Measurements from ENCODE around the gene CTCF. TPM values are rescaled to one million over a fixed set of nuclear protein-coding genes. Genes with fewer than 3 reads are reported as not detected.

CTCF gene
- total RNA-seq, 2 donors from 2014 or later, result 27.6 to 27.8 TPM

- intact Hi-C loops (cut with DNase I), result loop anchor here (5.0 to 10.0 kb wide), 2 partner anchors 102 to 104 kb away; partner anchors contain the start of genes C16orf86 (in 2 of the 2), ENKD1 (in 2 of the 2), ACD (in 1 of the 2) and PARD6A (in 1 of the 2)
- peak; percentile 91 for DNase-seq (ENCODE audit: low spot score)
Measured at GRCh38 chr16:67562918-67563707, 787 bp downstream of the CTCF start.

GRCh38 chr16:67563708-67564468 is 1.6 kb downstream of the CTCF start:
- DNase-seq (ENCODE audit: low spot score), result no peak
- intact Hi-C loops (cut with DNase I), result loop anchor here (5.0 to 10.0 kb wide), 2 partner anchors 101 to 103 kb away; partner anchors contain the start of genes C16orf86 (in 2 of the 2), ENKD1 (in 2 of the 2), ACD (in 1 of the 2) and PARD6A (in 1 of the 2)

- DNase-seq (ENCODE audit: low spot score), result no peak
- intact Hi-C loops (cut with DNase I), result loop anchor here in 1 of 2 donors (10.0 kb wide), 1 partner anchor 99 kb away; the partner anchor contains the start of genes ACD, C16orf86, ENKD1 and PARD6A
Measured at GRCh38 chr16:67565470-67566100, 3.3 kb downstream of the CTCF start.

- no peak for DNase-seq (ENCODE audit: low spot score)
- intact Hi-C loops (cut with DNase I), result loop anchor here in 1 of 2 donors (10.0 kb wide), 1 partner anchor 73 kb away; the partner anchor contains the start of gene CARMIL2
Measured at GRCh38 chr16:67571464-67571863, 9.1 kb downstream of the CTCF start.

GRCh38 chr16:67571981-67572431 is 9.7 kb downstream of the CTCF start:
- intact Hi-C loops (cut with DNase I), result loop anchor here in 1 of 2 donors (10.0 kb wide), 1 partner anchor 73 kb away; the partner anchor contains the start of gene CARMIL2

GRCh38 chr16:67579686-67580085 is 17.4 kb downstream of the CTCF start:
- no peak for DNase-seq (ENCODE audit: low spot score)
- intact Hi-C loops (cut with DNase I), result loop anchor here in 1 of 2 donors (10.0 kb wide), 1 partner anchor 65 kb away; the partner anchor contains the start of gene CARMIL2

More at GRCh38 chr16:67571981-67572431, 9.7 kb downstream of the CTCF start:
- DNase-seq (ENCODE audit: low spot score), result no peak

- DNase-seq (ENCODE audit: low spot score), result no peak
- intact Hi-C loops (cut with DNase I), result no loop called here
Measured at GRCh38 chr16:67580202-67580601, 17.9 kb downstream of the CTCF start.

- intact Hi-C loops (cut with DNase I), result no loop called here
Measured at GRCh38 chr16:67593288-67593687, 31.0 kb downstream of the CTCF start.

GRCh38 chr16:67593701-67594100 is 31.4 kb downstream of the CTCF start:
- intact Hi-C loops (cut with DNase I), result no loop called here
- no peak for DNase-seq (ENCODE audit: low spot score)

More at GRCh38 chr16:67593288-67593687, 31.0 kb downstream of the CTCF start:
- DNase-seq (ENCODE audit: low spot score), result no peak

GRCh38 chr16:67594256-67594915 is 32.1 kb downstream of the CTCF start:
- intact Hi-C loops (cut with DNase I), result no loop called here
- no peak for DNase-seq (ENCODE audit: low spot score)

GRCh38 chr16:67594956-67595355 is 32.6 kb downstream of the CTCF start:
- no peak for DNase-seq (ENCODE audit: low spot score)
- intact Hi-C loops (cut with DNase I), result no loop called here

- DNase-seq (ENCODE audit: low spot score), result no peak
- intact Hi-C loops (cut with DNase I), result no loop called here
Measured at GRCh38 chr16:67598527-67598926, 36.2 kb downstream of the CTCF start.

GRCh38 chr16:67605641-67606040 is 43.3 kb downstream of the CTCF start:
- DNase-seq (ENCODE audit: low spot score), result no peak
- intact Hi-C loops (cut with DNase I), result no loop called here

GRCh38 chr16:67606632-67607031 is 44.3 kb downstream of the CTCF start:
- DNase-seq (ENCODE audit: low spot score), result no peak
- intact Hi-C loops (cut with DNase I), result no loop called here

- intact Hi-C loops (cut with DNase I), result no loop called here
Measured at GRCh38 chr16:67608364-67608763, 46.0 kb downstream of the CTCF start.

GRCh38 chr16:67613808-67614207 is 51.5 kb downstream of the CTCF start:
- no peak for DNase-seq (ENCODE audit: low spot score)
- intact Hi-C loops (cut with DNase I), result no loop called here

More at GRCh38 chr16:67608364-67608763, 46.0 kb downstream of the CTCF start:
- DNase-seq (ENCODE audit: low spot score), result no peak

GRCh38 chr16:67628216-67628615 is 65.9 kb downstream of the CTCF start:
- DNase-seq (ENCODE audit: low spot score), result no peak
- intact Hi-C loops (cut with DNase I), result no loop called here

- no peak for DNase-seq (ENCODE audit: low spot score)
- intact Hi-C loops (cut with DNase I), result no loop called here
Measured at GRCh38 chr16:67632415-67633172, 70.3 kb downstream of the CTCF start.

All from posterior vena cava (tissue), 2 donors.